Neural cell (in vitro differentiated cells): ENCODE results near the gene DSCAM.

Experiments used
- CTCF ChIP-seq: fragments of 450-650 bp; IDR thresholded peaks from 2 replicates; pipeline ENCODE4 v1.5.1; 2014; ENCODE audit warnings: antibody characterized with exemption, mild to moderate bottlenecking, moderate library complexity; ENCODE audit not compliant: poor library complexity, severe bottlenecking
- EP300 ChIP-seq: fragments of 450-650 bp; conservative IDR thresholded peaks from 2 replicates; pipeline ENCODE4 v1.6.1; 2014; ENCODE audit warnings: antibody characterized with exemption, mild to moderate bottlenecking, moderate library complexity; ENCODE audit not compliant: poor library complexity, severe bottlenecking
- EZH2 ChIP-seq: fragments of 200-600, 300-800 bp; shearing (Covaris generic), sonication (generic); IDR thresholded peaks from 2 replicates; pipeline ENCODE4 v1.6.1; 2014; ENCODE audit warnings: antibody characterized with exemption, low read length, borderline replicate concordance, mild to moderate bottlenecking; ENCODE audit not compliant: insufficient read depth, poor library complexity, severe bottlenecking
- MXI1 ChIP-seq: fragments of 450-650 bp; conservative IDR thresholded peaks from 2 replicates; pipeline ENCODE4 v1.6.1; 2014; ENCODE audit warnings: antibody characterized with exemption, mild to moderate bottlenecking; ENCODE audit not compliant: poor library complexity, severe bottlenecking
- POLR2AphosphoS5 ChIP-seq: IDR thresholded peaks from 2 replicates; pipeline ENCODE4 v1.6.1; 2012
- RAD21 ChIP-seq: fragments of 450-650 bp; conservative IDR thresholded peaks from 2 replicates; pipeline ENCODE4 v1.6.1; 2014; ENCODE audit warnings: antibody characterized with exemption, mild to moderate bottlenecking, moderate library complexity
- REST ChIP-seq: IDR thresholded peaks from 2 replicates; pipeline ENCODE4 v1.6.1; 2012; ENCODE audit warnings: borderline replicate concordance

- TF ChIP-seq EZH2 (no peak), EP300 (no peak), CTCF (no peak), REST (no peak), POLR2AphosphoS5 (no peak), RAD21 (no peak), MXI1 (no peak)
Observed at GRCh38 chr21:40625991-40626390, 221.0 kb downstream of the DSCAM start.
